Endodermal cell (in vitro differentiated cells): Measurements from ENCODE around the gene CD53. TPM values are rescaled to one million over a fixed set of nuclear protein-coding genes. Genes with fewer than 3 reads are reported as not detected.

Experiments
- DNase-seq: peaks from one replicate; pipeline ENCODE4 v3.0.0-alpha.2; 2017
- H3K27ac ChIP-seq: 2 replicates; pipeline ENCODE4 v1.5.1; 2013; ENCODE audit warnings: mild to moderate bottlenecking, low read depth, low read length, moderate library complexity
- H3K27me3 ChIP-seq: 2 replicates; pipeline ENCODE4 v1.6.1; 2013; ENCODE audit warnings: mild to moderate bottlenecking, low read length, moderate library complexity; ENCODE audit not compliant: insufficient read depth, control insufficient read depth, poor library complexity, severe bottlenecking
- H3K36me3 ChIP-seq: 2 replicates; pipeline ENCODE4 v1.7.0; 2013; ENCODE audit warnings: mild to moderate bottlenecking, low read length, moderate library complexity; ENCODE audit not compliant: control insufficient read depth, insufficient read depth
- H3K4me1 ChIP-seq: one replicate; pipeline ENCODE4 v1.7.0; 2013; ENCODE audit warnings: low read length; ENCODE audit not compliant: control insufficient read depth, insufficient read depth
- H3K4me3 ChIP-seq: 2 replicates; pipeline ENCODE4 v1.5.1; 2013; ENCODE audit warnings: mild to moderate bottlenecking, low read length, moderate library complexity
- H3K9ac ChIP-seq: 2 replicates; pipeline ENCODE4 v1.6.1; 2013; ENCODE audit warnings: mild to moderate bottlenecking, low read length, moderate library complexity; ENCODE audit not compliant: poor library complexity, severe bottlenecking; ENCODE audit errors: extremely low read depth
- H3K9me3 ChIP-seq: 2 replicates; pipeline ENCODE4 v1.6.1; 2013; ENCODE audit warnings: mild to moderate bottlenecking, low read length, moderate library complexity; ENCODE audit not compliant: control insufficient read depth
- H3K27ac Mint-ChIP-seq: 2 replicates; pipeline ENCODE4 v1.8.0; 2020; ENCODE audit warnings: mixed read lengths
- H3K27me3 Mint-ChIP-seq: 2 replicates; pipeline ENCODE4 v1.8.0; 2021; ENCODE audit warnings: mild to moderate bottlenecking, mixed read lengths; ENCODE audit not compliant: insufficient read depth
- H3K36me3 Mint-ChIP-seq: 2 replicates; pipeline ENCODE4 v1.8.0; 2020; ENCODE audit warnings: low read depth, mixed read lengths
- H3K4me1 Mint-ChIP-seq: 2 replicates; pipeline ENCODE4 v1.8.0; 2020; ENCODE audit warnings: mixed read lengths
- H3K4me3 Mint-ChIP-seq: 2 replicates; pipeline ENCODE4 v1.8.0; 2020; ENCODE audit warnings: mild to moderate bottlenecking, moderate library complexity, mixed read lengths
- H3K9me3 Mint-ChIP-seq: 2 replicates; pipeline ENCODE4 v1.8.0; 2020; ENCODE audit warnings: mild to moderate bottlenecking, mixed read lengths
- WGBS, 2 experiments: methylation state at CpG; one replicate each; pipeline versions ENCODE4 v1.1.5 to v1.1.7; 2013; ENCODE audit warnings: missing lambda C conversion rate in 2 of 2, mixed read lengths in 1 of 2; ENCODE audit not compliant: insufficient coverage in 1 of 2, insufficient read length in 1 of 2; 5-methylcytosine and 5-hydroxymethylcytosine counted together
- total RNA-seq, 2 donors: library from RNA; stranded (reverse); fragmentation: NEBNext Ultra II Directional in 1 of 2; extraction: Animal tissue kit (Norgen Biotek cat#: 25700) in 1 of 2; gene quantifications; 2 replicates in 1 of 2; 3 replicates in 1 of 2; pipeline ENCODE4 v1.2.1, GENCODE V29; 2021
- TF ChIP-seq, protein P1 (sequence below): fragments of 200-600 bp; sonication (generic); conservative IDR thresholded peaks from 2 replicates; pipeline ENCODE4 v1.5.0; 2021; ENCODE audit warnings: antibody characterized with exemption, mild to moderate bottlenecking

CD53 gene
- total RNA-seq, 2 donors from 2014 or later, result not detected

- H3K4me1 ChIP-seq, result no peaks in the 10 kb centered on the region
- no peak overlapping the region for H3K9ac ChIP-seq
- Mint-ChIP-seq H3K4me1 (peaks cover 10% of the 10 kb centered on the region), H3K36me3 (no peaks in the 10 kb centered on the region), H3K27me3 (peaks cover 3% of the 10 kb centered on the region), H3K27ac (no peak overlapping the region), H3K4me3 (no peak overlapping the region), H3K9me3 (peaks cover 2% of the 10 kb centered on the region)
- peaks cover 8% of the 10 kb centered on the region for H3K9me3 ChIP-seq
- H3K27ac ChIP-seq, result no peak overlapping the region
- 86 to 93% methylated on average over 1 to 3 of the region's 3 CpGs for WGBS, 2 experiments
- no peaks in the 10 kb centered on the region for H3K36me3 ChIP-seq
- DNase-seq, result no peak
- TF ChIP-seq, protein P1, sequence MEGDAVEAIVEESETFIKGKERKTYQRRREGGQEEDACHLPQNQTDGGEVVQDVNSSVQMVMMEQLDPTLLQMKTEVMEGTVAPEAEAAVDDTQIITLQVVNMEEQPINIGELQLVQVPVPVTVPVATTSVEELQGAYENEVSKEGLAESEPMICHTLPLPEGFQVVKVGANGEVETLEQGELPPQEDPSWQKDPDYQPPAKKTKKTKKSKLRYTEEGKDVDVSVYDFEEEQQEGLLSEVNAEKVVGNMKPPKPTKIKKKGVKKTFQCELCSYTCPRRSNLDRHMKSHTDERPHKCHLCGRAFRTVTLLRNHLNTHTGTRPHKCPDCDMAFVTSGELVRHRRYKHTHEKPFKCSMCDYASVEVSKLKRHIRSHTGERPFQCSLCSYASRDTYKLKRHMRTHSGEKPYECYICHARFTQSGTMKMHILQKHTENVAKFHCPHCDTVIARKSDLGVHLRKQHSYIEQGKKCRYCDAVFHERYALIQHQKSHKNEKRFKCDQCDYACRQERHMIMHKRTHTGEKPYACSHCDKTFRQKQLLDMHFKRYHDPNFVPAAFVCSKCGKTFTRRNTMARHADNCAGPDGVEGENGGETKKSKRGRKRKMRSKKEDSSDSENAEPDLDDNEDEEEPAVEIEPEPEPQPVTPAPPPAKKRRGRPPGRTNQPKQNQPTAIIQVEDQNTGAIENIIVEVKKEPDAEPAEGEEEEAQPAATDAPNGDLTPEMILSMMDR, result no peak
- H3K4me3 ChIP-seq, result no peak overlapping the region
- no peaks in the 10 kb centered on the region for H3K27me3 ChIP-seq
Measured at GRCh38 chr1:110914676-110915075, 41.7 kb downstream of the CD53 start.

- H3K4me3 Mint-ChIP-seq, result no peak overlapping the region
- Histone ChIP-seq H3K9ac (no peak overlapping the region), H3K36me3 (no peaks in the 10 kb centered on the region), H3K27me3 (no peaks in the 10 kb centered on the region), H3K27ac (no peak overlapping the region), H3K9me3 (peaks cover 8% of the 10 kb centered on the region), H3K4me1 (no peaks in the 10 kb centered on the region), H3K4me3 (no peak overlapping the region)
- TF ChIP-seq, protein P1, result no peak
- no peaks in the 10 kb centered on the region for H3K36me3 Mint-ChIP-seq
- H3K9me3 Mint-ChIP-seq, result peaks cover 2% of the 10 kb centered on the region
- 91% methylated on average over 2 of the region's 2 CpGs; no CpG with 5 or more reads in 1 of the 2 experiments for WGBS, 2 experiments
- no peak for DNase-seq
- peaks cover 3% of the 10 kb centered on the region for H3K27me3 Mint-ChIP-seq
- peaks cover 10% of the 10 kb centered on the region for H3K4me1 Mint-ChIP-seq
- H3K27ac Mint-ChIP-seq, result no peak overlapping the region
Measured at GRCh38 chr1:110915804-110916203, 42.9 kb downstream of the CD53 start.

DNA sequence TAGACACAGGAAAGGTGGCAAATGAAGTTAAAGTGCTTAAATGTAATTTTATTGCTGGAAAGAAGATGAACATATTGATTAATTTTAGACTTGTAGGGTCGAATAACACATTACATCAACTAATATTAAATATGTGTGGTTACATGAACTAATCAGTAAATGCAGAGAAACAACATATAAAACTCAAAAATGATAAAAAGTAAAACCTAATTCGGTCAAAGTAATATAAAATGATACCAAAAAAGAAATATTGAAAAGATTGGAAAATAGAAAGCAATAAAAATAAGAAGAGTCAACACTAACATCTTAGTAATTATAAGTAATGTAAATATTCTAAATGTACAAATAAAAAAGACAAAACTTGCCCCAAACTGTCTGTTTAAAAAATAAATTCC, 43.3 kb downstream of the CD53 start:
- Histone ChIP-seq H3K9ac (no peak overlapping the region), H3K4me1 (no peaks in the 10 kb centered on the region), H3K9me3 (peaks cover 8% of the 10 kb centered on the region), H3K4me3 (no peak overlapping the region), H3K27ac (no peak overlapping the region), H3K27me3 (no peaks in the 10 kb centered on the region), H3K36me3 (no peaks in the 10 kb centered on the region)
- WGBS, 2 experiments, result no CpG with 5 or more reads among the region's 2 CpGs
- Mint-ChIP-seq H3K4me3 (no peak overlapping the region), H3K27me3 (peaks cover 3% of the 10 kb centered on the region), H3K9me3 (peaks cover 2% of the 10 kb centered on the region), H3K36me3 (no peaks in the 10 kb centered on the region), H3K4me1 (peaks cover 10% of the 10 kb centered on the region), H3K27ac (no peak overlapping the region)
- no peak for DNase-seq
- TF ChIP-seq, protein P1, result no peak
